ENCODE results near the gene SCO2.

GRCh38 chr22:50487290-50488005 is 38.0 kb downstream of the SCO2 start:
- TF ChIP-seq CTCF (IDR thresholded peaks at IDR 0.05) (no peak), POLR2A (IDR thresholded peaks at IDR 0.05) (no peak)

Measured in heart left ventricle (tissue), 13 donors.